HCT116 (cell line): ENCODE results near the gene DPF3. TPM values are rescaled to one million over a fixed set of nuclear protein-coding genes. Genes with fewer than 3 reads are reported as not detected.

Source experiments
- ATAC-seq: fragments of 200-7000 bp; cut with Tn5 transposase; 2 replicates; pipeline ENCODE4 v1.9.1; 2020; ENCODE audit warnings: mild to moderate bottlenecking, moderate library complexity
- BruUV-seq: library from RNA; stranded (reverse); fragments of 400-500 nt; replicated peaks from 2 replicates; lab custom pipeline; 2021; lab: Mats Ljungman, UMichigan
- CTCF ChIA-PET: fragments of 300-600 bp; sonication (Branson Sonifier 250); formaldehyde crosslinking; loops from one replicate; lab custom pipeline; 2021; ENCODE audit warnings: antibody characterized with exemption; lab: Charles Lee
- POLR2A ChIA-PET: fragments of 300-600, 350-600 bp; sonication (Branson Sonifier 250); formaldehyde crosslinking; loops from one replicate; lab custom pipeline; 2021; ENCODE audit warnings: antibody characterized with exemption; lab: Charles Lee
- RAD21 ChIA-PET, 2 experiments: fragments of 300-600 bp; sonication (Branson Sonifier 250); formaldehyde crosslinking; loops; one replicate each; lab custom pipeline; 2023; ENCODE audit warnings: low total read pairs in 2 of 2; ENCODE audit not compliant: uncharacterized antibody in 2 of 2, unreplicated experiment in 2 of 2, low non-redundant PET in 1 of 2; lab: Charles Lee
- DNase-seq: peaks from one replicate; pipeline ENCODE4 v3.0.0-alpha.2; 2010; ENCODE audit warnings: low read depth, low spot score
- H2AFZ ChIP-seq: fragments of 200-600 bp; shearing (Covaris generic), sonication (generic); 2 replicates; pipeline ENCODE4 v1.6.1; 2017; ENCODE audit warnings: low read depth, mixed run types, mixed read lengths, antibody characterized with exemption, low read length; ENCODE audit not compliant: poor library complexity, severe bottlenecking
- H3K27ac ChIP-seq: 2 replicates; pipeline ENCODE4 v1.5.1; 2012; ENCODE audit warnings: low read depth, low read length
- H3K27me3 ChIP-seq: fragments of 200-600 bp; sonication (generic); 2 replicates; pipeline ENCODE4 v1.6.1; 2016; ENCODE audit warnings: mixed run types, low read length, mixed read lengths; ENCODE audit not compliant: insufficient read depth
- H3K36me3 ChIP-seq, 2 experiments: fragments of 200-500 bp in 1 of 2; fragments of 200-600 bp in 1 of 2; sonication (Bioruptor generic) in 1 of 2; sonication (generic) in 1 of 2; 2 replicates each; pipeline versions ENCODE4 v1.5.1 to v1.6.1; 2014 to 2016; ENCODE audit warnings: low read length in 2 of 2, inconsistent platforms in 1 of 2, mixed read lengths in 1 of 2, mixed run types in 1 of 2; ENCODE audit not compliant: insufficient read depth in 2 of 2, control insufficient read depth in 1 of 2
- H3K4me1 ChIP-seq, 2 experiments: fragments of 200-600 bp in 1 of 2; sonication (generic) in 1 of 2; 2 replicates each; pipeline versions ENCODE4 v1.5.1 to v1.6.1; 2012 to 2017; ENCODE audit warnings: low read length in 2 of 2, inconsistent platforms in 1 of 2, mild to moderate bottlenecking in 1 of 2, mixed read lengths in 1 of 2, mixed run types in 1 of 2, moderate library complexity in 1 of 2; ENCODE audit not compliant: insufficient read depth in 2 of 2, control insufficient read depth in 1 of 2
- H3K4me2 ChIP-seq: fragments of 200-600 bp; sonication (generic); 2 replicates; pipeline ENCODE4 v1.6.1; 2017; ENCODE audit warnings: mixed run types, low read length, mixed read lengths
- H3K4me3 ChIP-seq, 2 experiments: fragments of 200-600 bp in 1 of 2; sonication (generic) in 1 of 2; replicated peaks in 1 of 2; 2 replicates each; pipeline ENCODE4 v1.5.1; 2011 to 2016; ENCODE audit warnings: low read length in 2 of 2, control low read depth in 1 of 2, low read depth in 1 of 2, mild to moderate bottlenecking in 1 of 2, mixed read lengths in 1 of 2, mixed run types in 1 of 2
- H3K79me2 ChIP-seq: fragments of 200-600 bp; sonication (generic); 2 replicates; pipeline ENCODE4 v1.6.1; 2017; ENCODE audit warnings: mild to moderate bottlenecking, mixed run types, low read length, moderate library complexity, mixed read lengths; ENCODE audit not compliant: insufficient read depth
- H3K9ac ChIP-seq: fragments of 200-600 bp; sonication (generic); 2 replicates; pipeline ENCODE4 v1.6.1; 2016; ENCODE audit warnings: low read length, mixed read lengths
- H3K9me2 ChIP-seq: fragments of 200-600 bp; sonication (generic), shearing (Covaris generic); 2 replicates; pipeline ENCODE4 v1.6.1; 2017; ENCODE audit warnings: mixed run types, mild to moderate bottlenecking, moderate library complexity; ENCODE audit not compliant: insufficient read depth
- H3K9me3 ChIP-seq, 2 experiments: fragments of 200-500 bp in 1 of 2; fragments of 200-600 bp in 1 of 2; sonication (Bioruptor generic) in 1 of 2; sonication (generic) in 1 of 2; 2 replicates each; pipeline ENCODE4 v1.6.1; 2014 to 2017; ENCODE audit warnings: low read length in 2 of 2, mixed read lengths in 2 of 2, inconsistent platforms in 1 of 2, low read depth in 1 of 2, mild to moderate bottlenecking in 1 of 2, mixed run types in 1 of 2, moderate library complexity in 1 of 2; ENCODE audit not compliant: control insufficient read depth in 1 of 2, insufficient read depth in 1 of 2
- H4K20me1 ChIP-seq: fragments of 200-600 bp; sonication (generic), shearing (Covaris generic); 2 replicates; pipeline ENCODE4 v1.6.1; 2017; ENCODE audit warnings: mixed run types, mild to moderate bottlenecking, moderate library complexity; ENCODE audit not compliant: insufficient read depth
- ATF3 ChIP-seq: IDR thresholded peaks from 2 replicates; pipeline ENCODE4 v1.6.1; 2012
- CBX3 ChIP-seq: IDR thresholded peaks from 2 replicates; pipeline ENCODE4 v1.6.1; 2012; ENCODE audit warnings: low read depth
- JUND ChIP-seq: IDR thresholded peaks from 2 replicates; pipeline ENCODE4 v1.6.1; 2012
- MAX ChIP-seq: IDR thresholded peaks from 2 replicates; pipeline ENCODE4 v1.6.1; 2012
- POLR2AphosphoS5 ChIP-seq: IDR thresholded peaks from 2 replicates; pipeline ENCODE4 v1.6.1; 2011; ENCODE audit warnings: mild to moderate bottlenecking, low read depth, low read length, moderate library complexity
- RAD21 ChIP-seq: IDR thresholded peaks from 2 replicates; pipeline ENCODE4 v1.6.1; 2012; ENCODE audit warnings: low read depth, mild to moderate bottlenecking
- SIN3A ChIP-seq: IDR thresholded peaks from 2 replicates; pipeline ENCODE4 v1.6.1; 2012; ENCODE audit warnings: low read depth
- SP1 ChIP-seq: IDR thresholded peaks from 2 replicates; pipeline ENCODE4 v1.6.1; 2012; ENCODE audit warnings: low read depth
- SRF ChIP-seq: IDR thresholded peaks from 2 replicates; pipeline ENCODE4 v1.6.1; 2012; ENCODE audit warnings: low read depth
- TCF7L2 ChIP-seq: IDR thresholded peaks from 2 replicates; pipeline ENCODE4 v1.7.0; 2011; ENCODE audit warnings: borderline replicate concordance, inconsistent platforms; ENCODE audit not compliant: insufficient read depth, insufficient read length; ENCODE audit errors: extremely low read depth
- YY1 ChIP-seq: IDR thresholded peaks from 2 replicates; pipeline ENCODE4 v1.6.1; 2011; ENCODE audit warnings: low read length, low read depth, moderate library complexity, mild to moderate bottlenecking; ENCODE audit not compliant: insufficient replicate concordance; ENCODE audit errors: extremely low read depth
- ZBTB33 ChIP-seq: IDR thresholded peaks from 2 replicates; pipeline ENCODE4 v1.6.1; 2011; ENCODE audit warnings: mild to moderate bottlenecking, low read length, moderate library complexity; ENCODE audit not compliant: insufficient replicate concordance; ENCODE audit errors: extremely low read depth
- ZFX ChIP-seq: fragments of 450-650 bp; IDR thresholded peaks from 2 replicates; pipeline ENCODE4 v1.6.1; 2017
- intact Hi-C: fragments of 100-400 bp; cut with micrococcal nuclease; formaldehyde crosslinking; loops from 2 replicates; pipeline ENCODE4 v1.10.0; 2022
- total RNA-seq: library from RNA; stranded (reverse); gene quantifications from one replicate; pipeline ENCODE4 v1.2.1, GENCODE V29; 2021; ENCODE audit not compliant: unreplicated experiment
- TF ChIP-seq, protein P1 (sequence below): IDR thresholded peaks from 2 replicates; pipeline ENCODE4 v1.6.1; 2012; ENCODE audit warnings: low read depth

The DPF3 gene
- total RNA-seq, 1 experiment from 2014 or later, result 0.27 TPM

DNA sequence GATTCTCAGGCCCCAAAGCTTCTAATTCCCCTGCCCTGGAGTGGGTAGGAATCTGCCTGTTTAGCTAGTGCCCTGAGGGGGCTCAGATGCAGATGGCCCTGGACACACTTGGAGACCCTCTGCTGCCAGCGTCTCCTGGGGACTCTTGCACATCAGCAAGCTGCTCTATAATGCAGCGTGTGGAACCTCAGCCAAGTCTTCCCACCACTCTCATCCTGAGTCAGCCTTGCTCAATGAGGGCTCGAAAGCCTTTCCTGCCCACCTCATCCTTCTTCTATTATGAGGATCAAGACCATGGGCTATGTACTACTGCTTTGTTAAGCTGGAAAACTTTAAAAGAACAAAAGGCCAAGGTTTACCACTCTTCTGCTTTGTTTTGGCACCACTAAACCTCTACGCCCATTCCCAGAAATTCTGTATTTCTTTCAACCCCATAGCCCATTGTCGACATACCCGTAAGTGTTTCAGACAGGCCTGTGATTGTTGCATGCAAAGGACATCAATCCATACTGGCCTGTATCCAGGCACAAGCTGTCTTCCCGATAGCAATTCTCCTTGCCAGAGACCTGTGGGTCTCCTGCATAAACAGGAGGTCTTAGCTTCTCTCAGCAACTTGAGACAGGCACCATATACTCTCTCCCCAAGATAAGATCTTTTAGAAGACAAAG lies 246.9 kb downstream of the DPF3 start:
- ATAC-seq, result no peak
- TF ChIP-seq RAD21, result no peak
- TF ChIP-seq SP1, result no peak
- Histone ChIP-seq H3K9me2 (no peaks in the 10 kb centered on the region), H3K36me3 (no peaks in the 10 kb centered on the region), H3K4me2 (no peak overlapping the region), H3K9ac (no peak overlapping the region), H3K27ac (no peak overlapping the region), H2AFZ (no peak overlapping the region), H3K4me1 (peaks cover 0 to 9% of the 10 kb centered on the region in 2 experiments; a peak in 1 of 4 replicates), H4K20me1 (no peaks in the 10 kb centered on the region), H3K9me3 (no peaks in the 10 kb centered on the region; a peak in 1 of 4 replicates), H3K27me3 (peaks cover 35% of the 10 kb centered on the region; the same call in 1 of the 2 replicates), H3K79me2 (no peaks in the 10 kb centered on the region), H3K4me3 (no peak overlapping the region)
- ChIA-PET RAD21 (no interaction called here), CTCF (no interaction called here), POLR2A (no interaction called here)
- DNase-seq, result no peak
- intact Hi-C loops, result no loop called here
- BruUV-seq, result no TSS peak

GRCh38 chr14:72645706-72646105 lies 248.2 kb downstream of the DPF3 start:
- no peak overlapping the region for H3K27ac ChIP-seq
- no peaks in the 10 kb centered on the region for H3K9me2 ChIP-seq
- peaks cover 0 to 9% of the 10 kb centered on the region in 2 experiments; a peak in 1 of 4 replicates for H3K4me1 ChIP-seq
- ATAC-seq, result no peak
- no peaks in the 10 kb centered on the region for H3K36me3 ChIP-seq
- H3K79me2 ChIP-seq, result no peaks in the 10 kb centered on the region
- ChIA-PET CTCF (no interaction called here), POLR2A (no interaction called here), RAD21 (no interaction called here)
- no peaks in the 10 kb centered on the region; a peak in 1 of 4 replicates for H3K9me3 ChIP-seq
- H4K20me1 ChIP-seq, result no peaks in the 10 kb centered on the region
- H3K4me2 ChIP-seq, result no peak overlapping the region
- H3K4me3 ChIP-seq, result no peak overlapping the region
- intact Hi-C loops, result no loop called here
- no TSS peak for BruUV-seq
- H3K27me3 ChIP-seq, result peaks cover 26% of the 10 kb centered on the region; the same call in 1 of the 2 replicates
- no peak overlapping the region for H2AFZ ChIP-seq
- DNase-seq, result no peak
- H3K9ac ChIP-seq, result no peak overlapping the region
- TF ChIP-seq POLR2AphosphoS5 (no peak), CBX3 (no peak), SRF (no peak), ZFX (no peak), ATF3 (no peak), MAX (no peak), YY1 (no peak), ZBTB33 (no peak), SP1 (no peak), SIN3A (no peak), JUND (no peak), TCF7L2 (no peak)
- TF ChIP-seq, protein P1, sequence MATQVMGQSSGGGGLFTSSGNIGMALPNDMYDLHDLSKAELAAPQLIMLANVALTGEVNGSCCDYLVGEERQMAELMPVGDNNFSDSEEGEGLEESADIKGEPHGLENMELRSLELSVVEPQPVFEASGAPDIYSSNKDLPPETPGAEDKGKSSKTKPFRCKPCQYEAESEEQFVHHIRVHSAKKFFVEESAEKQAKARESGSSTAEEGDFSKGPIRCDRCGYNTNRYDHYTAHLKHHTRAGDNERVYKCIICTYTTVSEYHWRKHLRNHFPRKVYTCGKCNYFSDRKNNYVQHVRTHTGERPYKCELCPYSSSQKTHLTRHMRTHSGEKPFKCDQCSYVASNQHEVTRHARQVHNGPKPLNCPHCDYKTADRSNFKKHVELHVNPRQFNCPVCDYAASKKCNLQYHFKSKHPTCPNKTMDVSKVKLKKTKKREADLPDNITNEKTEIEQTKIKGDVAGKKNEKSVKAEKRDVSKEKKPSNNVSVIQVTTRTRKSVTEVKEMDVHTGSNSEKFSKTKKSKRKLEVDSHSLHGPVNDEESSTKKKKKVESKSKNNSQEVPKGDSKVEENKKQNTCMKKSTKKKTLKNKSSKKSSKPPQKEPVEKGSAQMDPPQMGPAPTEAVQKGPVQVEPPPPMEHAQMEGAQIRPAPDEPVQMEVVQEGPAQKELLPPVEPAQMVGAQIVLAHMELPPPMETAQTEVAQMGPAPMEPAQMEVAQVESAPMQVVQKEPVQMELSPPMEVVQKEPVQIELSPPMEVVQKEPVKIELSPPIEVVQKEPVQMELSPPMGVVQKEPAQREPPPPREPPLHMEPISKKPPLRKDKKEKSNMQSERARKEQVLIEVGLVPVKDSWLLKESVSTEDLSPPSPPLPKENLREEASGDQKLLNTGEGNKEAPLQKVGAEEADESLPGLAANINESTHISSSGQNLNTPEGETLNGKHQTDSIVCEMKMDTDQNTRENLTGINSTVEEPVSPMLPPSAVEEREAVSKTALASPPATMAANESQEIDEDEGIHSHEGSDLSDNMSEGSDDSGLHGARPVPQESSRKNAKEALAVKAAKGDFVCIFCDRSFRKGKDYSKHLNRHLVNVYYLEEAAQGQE, result no peak
